DND-41 (cell line): ENCODE data around the gene TBX22.

ENCODE experiments used
- CTCF ChIP-seq: IDR thresholded peaks from 2 replicates; pipeline ENCODE4 v1.5.1; 2012; ENCODE audit warnings: borderline replicate concordance, low read length, moderate library complexity, mild to moderate bottlenecking; ENCODE audit not compliant: poor library complexity, severe bottlenecking; ENCODE audit errors: extremely low read depth
- EZH2 ChIP-seq: IDR thresholded peaks from 3 replicates; pipeline ENCODE4 v1.6.1; 2012; ENCODE audit warnings: borderline replicate concordance, low read depth, mild to moderate bottlenecking, moderate library complexity, low read length, inconsistent platforms; ENCODE audit not compliant: severe bottlenecking

DNA sequence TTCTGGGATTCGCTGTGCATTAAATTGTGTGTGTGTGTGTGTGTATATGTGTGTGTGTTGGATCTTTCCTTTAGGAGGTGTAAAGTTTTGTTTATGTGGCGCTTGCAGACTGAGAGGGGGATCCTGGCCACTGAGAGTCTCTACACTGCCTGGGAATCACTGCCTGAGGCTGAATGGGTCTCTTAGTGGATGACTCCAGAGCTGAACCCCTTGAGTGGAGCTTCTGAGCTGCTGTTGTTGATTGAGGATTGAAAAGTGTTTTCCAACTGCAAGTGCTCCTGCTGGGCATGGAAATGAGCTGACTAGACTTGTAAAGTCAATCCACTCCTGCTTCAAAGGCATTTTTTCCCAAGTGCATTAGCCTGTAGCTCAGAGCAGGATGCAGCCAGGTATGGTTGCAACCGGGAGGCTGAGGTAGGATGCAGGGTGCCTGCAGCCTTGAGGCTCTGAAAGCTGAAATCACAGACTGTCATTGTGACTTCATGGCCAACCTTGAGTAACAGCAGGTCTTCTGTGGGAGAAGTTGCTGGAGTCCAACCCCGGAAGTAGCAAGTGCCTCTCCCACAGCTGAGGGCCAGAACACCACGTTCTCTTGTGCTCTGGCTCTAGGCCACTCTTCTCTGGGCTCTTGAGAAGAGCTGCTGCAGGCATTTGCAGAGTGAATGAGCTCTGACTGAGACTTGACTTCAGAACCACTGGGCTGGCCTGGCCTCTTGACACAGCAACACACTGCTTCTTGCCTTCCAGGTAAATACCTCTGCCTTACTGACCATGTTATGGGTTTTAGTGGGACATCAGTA, at the start of gene TBX22:
- TF ChIP-seq CTCF, result no peak
- no peak for TF ChIP-seq EZH2
